Esophagus squamous epithelium (tissue), 4 donors: Measurements from ENCODE around the gene SLC22A3.

Experiments used
- CTCF ChIP-seq, 6 experiments: fragments of 450-650 bp in 4 of 6; fragments of 200-600 bp in 2 of 6; sonication (generic) in 2 of 6; IDR thresholded peaks; one replicate each; pipeline ENCODE4 v1.5.1; 2016 to 2019; ENCODE audit warnings: antibody characterized with exemption in 6 of 6, mild to moderate bottlenecking in 4 of 6, moderate library complexity in 4 of 6
- POLR2A ChIP-seq, 4 donors: fragments of 450-650 bp; IDR thresholded peaks; one replicate each; pipeline ENCODE4 v1.6.1; 2017; ENCODE audit warnings: antibody characterized with exemption in 4 of 4, mild to moderate bottlenecking in 4 of 4, moderate library complexity in 3 of 4

GRCh38 chr6:160456214-160456546, 108.0 kb downstream of the SLC22A3 start:
- TF ChIP-seq CTCF (IDR thresholded peaks at IDR 0.05), result no peak
- TF ChIP-seq POLR2A (IDR thresholded peaks at IDR 0.05), result no peak
